GM19372 (cell line): ENCODE measurements around the gene MEGF11.

Experiments used
- ATAC-seq: cut with Tn5 transposase; IDR thresholded peaks from one replicate; pipeline ENCODE4 v1.9.1; 2021; ENCODE audit warnings: mild to moderate bottlenecking, low read depth, moderate library complexity; ENCODE audit not compliant: unreplicated experiment

Gene MEGF11

GRCh38 chr15:65960586-65960985, 293.0 kb downstream of the MEGF11 start:
- ATAC-seq, result no peak

- no peak for ATAC-seq
Observed at GRCh38 chr15:65958835-65959234, 294.7 kb downstream of the MEGF11 start.

GRCh38 chr15:65957451-65957850, 296.1 kb downstream of the MEGF11 start:
- ATAC-seq, result no peak

- ATAC-seq, result no peak
Observed at GRCh38 chr15:65956899-65957298, 296.7 kb downstream of the MEGF11 start.

GRCh38 chr15:65956307-65956706, 297.2 kb downstream of the MEGF11 start:
- ATAC-seq, result no peak

GRCh38 chr15:65954289-65954741, 299.2 kb downstream of the MEGF11 start:
- no peak for ATAC-seq

- no peak for ATAC-seq
Observed at GRCh38 chr15:65953622-65954021, 299.9 kb downstream of the MEGF11 start.

- ATAC-seq, result no peak
Observed at GRCh38 chr15:65952391-65953053, 301.0 kb downstream of the MEGF11 start.

GRCh38 chr15:65951007-65951406, 302.5 kb downstream of the MEGF11 start:
- ATAC-seq, result no peak

GRCh38 chr15:65949491-65949890, 304.1 kb downstream of the MEGF11 start:
- no peak for ATAC-seq

GRCh38 chr15:65949011-65949410, 304.5 kb downstream of the MEGF11 start:
- no peak for ATAC-seq

GRCh38 chr15:65948383-65948782, 305.2 kb downstream of the MEGF11 start:
- no peak for ATAC-seq

- ATAC-seq, result no peak
Observed at GRCh38 chr15:65947041-65947440, 306.5 kb downstream of the MEGF11 start.

GRCh38 chr15:65945616-65946015, 307.9 kb downstream of the MEGF11 start:
- no peak for ATAC-seq

GRCh38 chr15:65944404-65944803, 309.1 kb downstream of the MEGF11 start:
- ATAC-seq, result no peak

GRCh38 chr15:65942436-65942835, 311.1 kb downstream of the MEGF11 start:
- no peak for ATAC-seq

GRCh38 chr15:65940618-65940909, 313.0 kb downstream of the MEGF11 start:
- ATAC-seq, result no peak

- ATAC-seq, result no peak
Observed at GRCh38 chr15:65939901-65940617, 313.5 kb downstream of the MEGF11 start.

- no peak for ATAC-seq
Observed at GRCh38 chr15:65938604-65939003, 314.9 kb downstream of the MEGF11 start.

- ATAC-seq, result no peak
Observed at GRCh38 chr15:65937476-65937875, 316.1 kb downstream of the MEGF11 start.

- ATAC-seq, result no peak
Observed at GRCh38 chr15:65937054-65937453, 316.5 kb downstream of the MEGF11 start.

GRCh38 chr15:65936282-65936681, 317.3 kb downstream of the MEGF11 start:
- no peak for ATAC-seq
